Activated naive CD4-positive, alpha-beta T cell treated with anti-CD3 and anti-CD28 coated beads, Interleukin-2, amount 10 ng/mL, durations not matched to agents 7 days and 5 days (primary cell): ENCODE measurements around the gene TOB1.
"Not testable (repeated sequence)": the region's sequence is repeated elsewhere in the genome, so short reads cannot be mapped to it uniquely, and the experiment has no call there.

ENCODE experiments used
- CTCF ChIA-PET: fragments of 350-600 bp; sonication (Branson Sonifier 250); formaldehyde crosslinking; loops from one replicate; lab custom pipeline; 2021; ENCODE audit warnings: antibody characterized with exemption; lab: Charles Lee
- DNase-seq: peaks from one replicate; pipeline ENCODE4 v3.0.0-alpha.2; 2020
- H3K27ac Mint-ChIP-seq: one replicate; pipeline ENCODE4 v1.8.0; 2021; ENCODE audit warnings: mild to moderate bottlenecking, moderate library complexity, mixed read lengths
- H3K27me3 Mint-ChIP-seq: one replicate; pipeline ENCODE4 v1.8.0; 2021; ENCODE audit warnings: mild to moderate bottlenecking, mixed read lengths
- H3K36me3 Mint-ChIP-seq: one replicate; pipeline ENCODE4 v1.8.0; 2021; ENCODE audit warnings: mixed read lengths
- H3K4me1 Mint-ChIP-seq: one replicate; pipeline ENCODE4 v1.8.0; 2021; ENCODE audit warnings: mixed read lengths
- H3K4me3 Mint-ChIP-seq: one replicate; pipeline ENCODE4 v1.8.0; 2021; ENCODE audit warnings: mild to moderate bottlenecking, moderate library complexity, mixed read lengths
- H3K9me3 Mint-ChIP-seq: one replicate; pipeline ENCODE4 v1.8.0; 2021; ENCODE audit warnings: mixed read lengths

TOB1 gene

GRCh38 chr17:50889528-50890118, 23.5 kb upstream of the TOB1 start:
- Mint-ChIP-seq H3K27me3 (peaks cover 31% of the 10 kb centered on the region), H3K27ac (no peak overlapping the region), H3K4me3 (no peak overlapping the region), H3K36me3 (no peaks in the 10 kb centered on the region), H3K4me1 (peaks cover 28% of the 10 kb centered on the region), H3K9me3 (no peaks in the 10 kb centered on the region)
- no peak for DNase-seq
- CTCF ChIA-PET, result interaction anchor here (1.4 kb wide), 1 partner anchor 37 kb away, joined by 5 read pairs; no protein-coding TSS in a partner anchor

- H3K27ac Mint-ChIP-seq, result peak overlapping the region; percentile 85
- no peak overlapping the region for H3K4me3 Mint-ChIP-seq
- CTCF ChIA-PET, result interaction anchor here (1.1 to 1.3 kb wide), 2 partner anchors 11 to 15 kb away, joined by 3 to 5 read pairs; no protein-coding TSS in a partner anchor
- no peak for DNase-seq
- peaks cover 36% of the 10 kb centered on the region for H3K4me1 Mint-ChIP-seq
- peaks cover 39% of the 10 kb centered on the region for H3K27me3 Mint-ChIP-seq
- H3K9me3 Mint-ChIP-seq, result no peaks in the 10 kb centered on the region
- H3K36me3 Mint-ChIP-seq, result no peaks in the 10 kb centered on the region
Observed at GRCh38 chr17:50887705-50888245, 21.6 kb upstream of the TOB1 start.

GRCh38 chr17:50884439-50885311, 18.5 kb upstream of the TOB1 start:
- no peak overlapping the region for H3K4me3 Mint-ChIP-seq
- DNase-seq, result no peak
- H3K9me3 Mint-ChIP-seq, result peaks cover 3% of the 10 kb centered on the region
- H3K27ac Mint-ChIP-seq, result no peak overlapping the region
- CTCF ChIA-PET, result interaction anchor here (1.0 to 1.6 kb wide), 3 partner anchors 9 to 25 kb away, joined by 3 to 5 read pairs (median 3); no protein-coding TSS in a partner anchor
- H3K36me3 Mint-ChIP-seq, result no peaks in the 10 kb centered on the region
- peaks cover 22% of the 10 kb centered on the region for H3K27me3 Mint-ChIP-seq
- peaks cover 47% of the 10 kb centered on the region for H3K4me1 Mint-ChIP-seq

GRCh38 chr17:50883850-50884438, 17.8 kb upstream of the TOB1 start:
- H3K36me3 Mint-ChIP-seq, result peaks cover 1% of the 10 kb centered on the region
- peak overlapping the region; percentile 35 for H3K27ac Mint-ChIP-seq
- CTCF ChIA-PET, result interaction anchor here (1.0 to 1.6 kb wide), 2 partner anchors 9 to 25 kb away, joined by 3 to 5 read pairs; no protein-coding TSS in a partner anchor

GRCh38 chr17:50882851-50883250, 16.7 kb upstream of the TOB1 start:
- H3K4me1 Mint-ChIP-seq, result peaks cover 38% of the 10 kb centered on the region
- peaks cover 12% of the 10 kb centered on the region for H3K27me3 Mint-ChIP-seq
- no peak overlapping the region for H3K27ac Mint-ChIP-seq
- H3K4me3 Mint-ChIP-seq, result no peak overlapping the region
- H3K36me3 Mint-ChIP-seq, result peaks cover 3% of the 10 kb centered on the region
- CTCF ChIA-PET, result no interaction called here
- H3K9me3 Mint-ChIP-seq, result peaks cover 3% of the 10 kb centered on the region
- DNase-seq, result no peak

More at GRCh38 chr17:50883850-50884438, 17.8 kb upstream of the TOB1 start:
- Mint-ChIP-seq H3K4me3 (no peak overlapping the region), H3K9me3 (peaks cover 3% of the 10 kb centered on the region), H3K27me3 (peaks cover 17% of the 10 kb centered on the region), H3K4me1 (peaks cover 44% of the 10 kb centered on the region)
- no peak for DNase-seq

GRCh38 chr17:50881182-50881581, 15.0 kb upstream of the TOB1 start:
- Mint-ChIP-seq H3K4me3 (no peak overlapping the region), H3K27me3 (peaks cover 23% of the 10 kb centered on the region), H3K4me1 (peaks cover 21% of the 10 kb centered on the region), H3K27ac (no peak overlapping the region), H3K9me3 (peaks cover 3% of the 10 kb centered on the region), H3K36me3 (peaks cover 3% of the 10 kb centered on the region)
- no peak for DNase-seq
- CTCF ChIA-PET, result no interaction called here

- peaks cover 17% of the 10 kb centered on the region for H3K4me1 Mint-ChIP-seq
- CTCF ChIA-PET, result no interaction called here
- no peak overlapping the region for H3K4me3 Mint-ChIP-seq
Observed at GRCh38 chr17:50879086-50879485, 12.9 kb upstream of the TOB1 start.

GRCh38 chr17:50877838-50878237, 11.7 kb upstream of the TOB1 start:
- no peak overlapping the region for H3K27ac Mint-ChIP-seq
- CTCF ChIA-PET, result no interaction called here
- DNase-seq, result no peak
- H3K4me3 Mint-ChIP-seq, result no peak overlapping the region
- peaks cover 27% of the 10 kb centered on the region for H3K27me3 Mint-ChIP-seq
- peaks cover 24% of the 10 kb centered on the region for H3K4me1 Mint-ChIP-seq
- peaks cover 6% of the 10 kb centered on the region for H3K36me3 Mint-ChIP-seq
- peaks cover 3% of the 10 kb centered on the region for H3K9me3 Mint-ChIP-seq

More at GRCh38 chr17:50879086-50879485, 12.9 kb upstream of the TOB1 start:
- Mint-ChIP-seq H3K36me3 (peaks cover 5% of the 10 kb centered on the region), H3K27me3 (peaks cover 31% of the 10 kb centered on the region), H3K9me3 (peaks cover 3% of the 10 kb centered on the region), H3K27ac (no peak overlapping the region)
- DNase-seq, result no peak

GRCh38 chr17:50877042-50877441, 10.9 kb upstream of the TOB1 start:
- H3K27ac Mint-ChIP-seq, H3K36me3 Mint-ChIP-seq, H3K9me3 Mint-ChIP-seq, H3K4me3 Mint-ChIP-seq, DNase-seq: not testable (repeated sequence)
- Mint-ChIP-seq H3K4me1 (peaks cover 29% of the 10 kb centered on the region), H3K27me3 (peaks cover 27% of the 10 kb centered on the region)
- CTCF ChIA-PET, result interaction anchor here (0.6 to 1.3 kb wide), 2 partner anchors 25 to 1995 kb away, joined by 4 to 7 read pairs; no protein-coding TSS in a partner anchor

- peaks cover 6% of the 10 kb centered on the region for H3K36me3 Mint-ChIP-seq
Observed at GRCh38 chr17:50875074-50875473, 8.9 kb upstream of the TOB1 start.

GRCh38 chr17:50872710-50873424, 6.7 kb upstream of the TOB1 start:
- Mint-ChIP-seq H3K27me3 (peaks cover 25% of the 10 kb centered on the region), H3K9me3 (no peaks in the 10 kb centered on the region), H3K27ac (peak overlapping the region; percentile 81), H3K36me3 (peaks cover 14% of the 10 kb centered on the region), H3K4me3 (no peak overlapping the region), H3K4me1 (peaks cover 54% of the 10 kb centered on the region)
- peak; percentile 65 for DNase-seq
- CTCF ChIA-PET, result interaction anchor here (0.8 to 1.8 kb wide), 5 partner anchors 20 to 76 kb away, joined by 3 to 5 read pairs (median 3); no protein-coding TSS in a partner anchor

More at GRCh38 chr17:50875074-50875473, 8.9 kb upstream of the TOB1 start:
- Mint-ChIP-seq H3K9me3 (peaks cover 1% of the 10 kb centered on the region), H3K27ac (no peak overlapping the region), H3K4me1 (peaks cover 32% of the 10 kb centered on the region), H3K27me3 (peaks cover 27% of the 10 kb centered on the region), H3K4me3 (no peak overlapping the region)
- DNase-seq, result no peak
- CTCF ChIA-PET, result interaction anchor here (1.1 kb wide), 1 partner anchor 10 kb away, joined by 5 read pairs; no protein-coding TSS in a partner anchor

- Mint-ChIP-seq H3K27ac (peak overlapping the region; percentile 90), H3K36me3 (peaks cover 14% of the 10 kb centered on the region), H3K4me3 (peak overlapping the region; percentile 67), H3K27me3 (peaks cover 22% of the 10 kb centered on the region), H3K4me1 (peaks cover 56% of the 10 kb centered on the region), H3K9me3 (no peaks in the 10 kb centered on the region)
- CTCF ChIA-PET, result interaction anchor here (0.9 to 1.8 kb wide), 4 partner anchors 19 to 73 kb away, joined by 3 to 5 read pairs (median 4); no protein-coding TSS in a partner anchor
- DNase-seq, result no peak
Observed at GRCh38 chr17:50871898-50872297, 5.7 kb upstream of the TOB1 start.

GRCh38 chr17:50871364-50871763, 5.2 kb upstream of the TOB1 start:
- peaks cover 14% of the 10 kb centered on the region for H3K36me3 Mint-ChIP-seq
- CTCF ChIA-PET, result interaction anchor here (1.0 to 1.8 kb wide), 4 partner anchors 18 to 73 kb away, joined by 3 to 5 read pairs (median 4); no protein-coding TSS in a partner anchor
- H3K27me3 Mint-ChIP-seq, result peaks cover 17% of the 10 kb centered on the region
- H3K4me1 Mint-ChIP-seq, result peaks cover 56% of the 10 kb centered on the region
- H3K9me3 Mint-ChIP-seq, result no peaks in the 10 kb centered on the region
- H3K27ac Mint-ChIP-seq, result peak overlapping the region; percentile 90
- H3K4me3 Mint-ChIP-seq, result peak overlapping the region; percentile 67
- DNase-seq, result peak; percentile 69
